NCI-H460 (cell line): ENCODE measurements around the gene SKA3. TPM values are rescaled to one million over a fixed set of nuclear protein-coding genes. Genes with fewer than 3 reads are reported as not detected.
A peak's percentile ranks its signal among the peaks of the same experiment; 100 is the strongest.
"Not testable (repeated sequence)": the region's sequence is repeated elsewhere in the genome, so short reads cannot be mapped to it uniquely, and the experiment has no call there.

ENCODE experiments used
- DNase-seq: peaks from one replicate; pipeline ENCODE4 v3.0.0-alpha.2; 2016; ENCODE audit warnings: low read depth; ENCODE audit errors: extremely low read depth
- polyA plus RNA-seq: library from polyadenylated mRNA; depleted of rRNA; stranded (reverse); fragments of >200 nt; gene quantifications from 2 replicates; pipeline ENCODE4 v1.2.3, GENCODE V29; 2014; cell fraction: nucleus; rRNA removed
- total RNA-seq: library from RNA; depleted of rRNA; stranded (reverse); fragments of >200 nt; shearing (Covaris generic); gene quantifications from 2 replicates; pipeline ENCODE4 v1.2.3, GENCODE V29; 2014; rRNA removed

The SKA3 gene
- total RNA-seq: 16.4 and 23.6 TPM in 2 replicates
- 22.4 and 26.9 TPM in 2 replicates for polyA plus RNA-seq

DNA sequence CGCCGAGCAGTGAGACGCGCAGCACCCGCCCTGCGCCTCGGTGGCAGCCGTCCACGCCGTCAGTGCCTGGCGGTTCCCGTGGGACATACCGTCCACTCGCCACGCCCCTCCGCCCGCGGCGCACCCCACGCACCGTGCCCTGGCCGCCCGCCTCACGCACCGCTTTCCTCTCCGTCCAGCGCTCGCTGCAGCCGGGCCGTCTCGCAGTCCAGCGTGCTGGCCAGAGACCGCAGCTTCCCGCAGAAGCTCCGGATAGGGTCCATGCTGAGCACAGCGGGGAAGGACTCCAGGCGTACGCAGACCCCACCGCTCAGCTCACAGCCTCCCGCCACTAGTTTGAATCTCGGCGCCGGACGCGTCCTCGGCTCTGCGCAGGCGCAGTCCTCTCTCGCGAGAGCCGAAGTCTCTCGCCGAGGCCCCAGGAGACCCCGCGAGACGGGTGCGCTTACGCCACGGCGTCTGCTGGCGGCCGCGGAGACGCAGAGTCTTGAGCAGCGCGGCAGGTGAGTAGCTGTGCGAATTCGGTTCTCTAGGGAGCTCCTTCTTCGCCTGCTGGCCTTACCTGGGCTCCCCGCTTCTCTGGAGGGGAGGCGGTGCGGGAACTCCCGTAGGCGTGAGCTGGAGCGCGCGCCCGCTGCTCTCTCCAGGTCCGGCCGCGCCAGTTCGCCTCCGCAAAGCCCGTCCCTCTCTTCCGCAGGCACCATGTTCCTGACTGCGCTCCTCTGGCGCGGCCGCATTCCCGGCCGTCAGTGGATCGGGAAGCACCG lies at the start of gene SKA3, which contains the start of gene MRPL57:
Gene SKA3, minus strand, starts transcription at position 338 of the 767 bp plus-strand sequence. Its CDS starts 75 bp downstream, at position 263.
Gene MRPL57, plus strand, starts transcription at position 444 of the 767 bp plus-strand sequence. Its CDS starts 259 bp downstream, at position 703.
- peak; percentile 89 for DNase-seq

- no peak for DNase-seq
Observed at GRCh38 chr13:21225082-21225481, 48.7 kb upstream of the SKA3 start.

DNA sequence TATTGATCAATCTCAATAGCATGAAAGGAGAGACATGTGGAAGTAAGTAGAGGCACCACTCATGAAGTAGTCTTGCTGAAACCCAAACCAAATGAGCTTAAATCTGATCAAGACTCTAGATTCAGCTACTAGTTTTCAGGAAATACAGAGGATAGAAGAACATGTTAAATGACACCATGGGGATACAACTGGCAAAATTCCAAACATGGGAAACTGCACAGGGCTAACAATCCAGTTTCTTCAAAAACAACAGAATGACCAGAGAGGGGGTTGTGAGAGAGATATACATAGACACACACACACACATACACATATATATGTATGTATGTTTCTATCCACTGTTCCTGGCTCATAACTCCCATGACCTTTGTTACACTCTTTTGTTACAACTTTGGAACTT lies 44.9 kb upstream of the SKA3 start:
- DNase-seq: no peak

DNA sequence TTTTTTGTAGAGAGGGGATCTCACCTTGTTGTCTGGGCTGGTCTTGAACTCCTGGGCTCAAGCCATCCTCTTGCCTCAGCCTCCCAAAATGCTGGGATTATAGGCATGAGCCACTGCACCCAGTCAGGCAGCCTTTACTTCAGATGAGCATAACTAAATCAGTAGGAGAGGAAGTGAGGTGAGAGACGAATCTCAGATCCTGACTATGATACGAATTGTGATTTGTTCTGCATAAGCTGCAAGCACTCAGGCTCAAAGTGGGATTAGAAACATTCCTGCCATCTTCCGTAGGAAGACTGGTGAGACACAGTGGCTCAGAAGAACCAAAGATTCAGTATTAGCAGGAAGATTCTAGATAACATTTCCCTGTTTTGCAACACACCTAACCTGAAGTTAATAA lies 43.4 kb upstream of the SKA3 start:
- DNase-seq: not testable (repeated sequence)

- DNase-seq: no peak
Observed at GRCh38 chr13:21219036-21219381, 42.7 kb upstream of the SKA3 start.

DNA sequence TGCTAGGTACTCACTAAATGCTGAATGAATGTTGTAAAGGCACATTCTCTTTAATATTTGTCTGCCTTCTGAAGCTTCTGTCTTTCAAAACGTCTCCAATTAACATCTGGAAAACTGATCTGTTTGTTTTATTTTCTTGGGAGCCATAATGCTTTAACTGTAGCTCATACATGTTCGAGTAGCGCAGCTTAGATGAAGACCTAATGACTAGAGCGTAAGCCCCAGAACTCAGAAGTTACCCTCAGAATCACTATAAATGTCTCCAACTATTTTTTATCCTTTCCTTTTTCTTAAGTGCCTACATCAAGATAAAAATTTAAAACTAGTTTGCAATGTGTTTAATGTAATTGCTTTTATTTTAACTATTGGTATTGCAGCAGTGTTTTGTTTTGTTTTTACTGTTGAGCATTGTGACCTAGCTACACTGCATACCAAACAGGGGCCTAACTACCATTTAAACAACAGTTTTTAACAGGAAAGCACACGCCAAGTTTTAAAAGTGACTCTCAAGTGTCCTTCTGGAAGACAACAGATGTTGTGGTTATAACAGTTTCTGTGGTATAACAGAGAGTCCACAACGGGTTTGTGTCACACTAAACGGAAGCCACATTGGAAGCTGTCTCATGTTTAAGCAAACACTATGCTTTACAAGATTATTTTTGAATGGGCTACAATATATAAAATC lies 42.1 kb upstream of the SKA3 start:
- DNase-seq: no peak

GRCh38 chr13:21216332-21216731 lies 40.0 kb upstream of the SKA3 start:
- DNase-seq: peak; percentile 1

DNA sequence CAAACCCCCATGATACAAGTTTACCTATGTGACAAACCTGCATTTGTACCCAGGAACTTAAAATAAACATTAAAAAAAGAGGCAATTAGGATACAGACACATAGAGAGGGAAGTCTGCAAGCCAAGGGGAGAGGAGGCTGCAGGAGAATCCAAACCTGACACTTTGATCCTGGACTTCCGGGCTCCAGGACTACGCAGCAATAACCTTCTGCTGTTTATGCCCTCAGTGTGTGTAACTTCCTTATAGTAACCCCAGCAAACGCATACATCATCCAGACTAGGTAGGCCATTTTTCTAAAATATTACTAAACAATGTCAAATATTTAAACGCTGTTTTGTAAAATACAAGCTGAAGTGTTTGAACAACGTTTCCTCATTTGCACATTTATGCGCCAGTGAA lies 39.1 kb upstream of the SKA3 start:
- DNase-seq: not testable (repeated sequence)

- no peak for DNase-seq
Observed at GRCh38 chr13:21212138-21212775, 35.9 kb upstream of the SKA3 start.

GRCh38 chr13:21208652-21209154 lies 32.4 kb upstream of the SKA3 start:
- no peak for DNase-seq

DNA sequence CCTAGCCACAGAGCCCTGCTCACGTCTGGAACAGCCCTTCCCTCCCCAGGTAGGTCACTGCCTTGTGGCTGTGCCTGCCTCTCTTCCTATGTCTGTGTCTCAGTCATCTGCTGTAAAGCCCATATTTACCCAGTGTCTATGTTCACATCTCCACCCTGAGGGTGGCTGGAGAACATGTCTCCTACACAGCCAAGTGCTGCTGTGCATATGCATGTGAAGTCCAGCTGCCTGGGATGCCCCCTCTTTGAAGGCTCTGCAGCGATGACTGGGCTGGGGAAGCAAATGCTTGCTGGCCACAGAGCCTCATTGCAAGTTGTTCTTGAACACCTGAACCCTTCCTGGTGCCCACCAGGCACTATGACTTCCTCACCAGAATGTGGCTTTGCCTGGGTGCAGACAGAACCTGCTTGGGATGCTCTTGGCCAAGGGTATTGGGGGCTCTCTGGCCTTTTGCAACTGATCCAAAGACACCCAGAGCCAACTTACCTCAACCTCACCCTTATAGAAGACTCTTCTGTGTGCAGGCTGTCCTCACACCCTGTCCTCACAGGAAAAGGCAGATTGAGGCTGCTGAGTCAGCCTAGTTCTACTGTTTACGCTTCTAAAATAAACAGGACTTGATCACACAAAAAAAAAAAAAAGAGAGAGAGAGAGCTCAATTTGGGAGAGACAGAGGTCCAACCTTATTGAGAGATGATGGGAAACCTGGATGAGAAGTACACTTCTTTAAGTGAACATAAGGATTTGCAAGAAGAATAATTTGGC lies 26.6 kb upstream of the SKA3 start:
- DNase-seq: no peak

GRCh38 chr13:21201456-21202190 lies 25.3 kb upstream of the SKA3 start:
- not testable (repeated sequence) for DNase-seq

- DNase-seq: not testable (repeated sequence)
Observed at GRCh38 chr13:21198391-21198790, 22.0 kb upstream of the SKA3 start.

- DNase-seq: not testable (repeated sequence)
Observed at GRCh38 chr13:21197606-21198225, 21.4 kb upstream of the SKA3 start.

- DNase-seq: not testable (repeated sequence)
Observed at GRCh38 chr13:21194756-21195155, 18.4 kb upstream of the SKA3 start.

GRCh38 chr13:21186410-21186809 lies 10.1 kb upstream of the SKA3 start:
- DNase-seq: not testable (repeated sequence)

DNA sequence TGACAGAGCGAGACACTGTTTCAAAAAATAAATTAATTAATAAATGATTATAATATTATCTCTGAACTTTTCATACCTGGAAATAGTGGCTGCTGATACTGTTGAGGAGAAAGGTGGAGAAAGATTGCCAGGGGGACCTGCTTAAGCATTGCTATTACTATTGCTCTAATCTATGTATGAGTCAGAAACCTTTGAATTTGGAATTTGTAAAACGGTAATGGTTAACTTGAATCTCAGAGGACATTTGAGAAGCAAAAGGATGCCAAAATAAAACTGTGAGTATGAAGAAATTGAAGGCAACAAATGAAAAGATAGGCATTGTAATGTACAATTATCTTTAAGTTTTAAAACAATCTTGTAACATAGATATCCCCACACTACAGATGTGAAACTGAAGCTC lies 5.3 kb upstream of the SKA3 start:
- DNase-seq: no peak

GRCh38 chr13:21176982-21177284 lies 581 bp upstream of the SKA3 start:
- DNase-seq: no peak

DNA sequence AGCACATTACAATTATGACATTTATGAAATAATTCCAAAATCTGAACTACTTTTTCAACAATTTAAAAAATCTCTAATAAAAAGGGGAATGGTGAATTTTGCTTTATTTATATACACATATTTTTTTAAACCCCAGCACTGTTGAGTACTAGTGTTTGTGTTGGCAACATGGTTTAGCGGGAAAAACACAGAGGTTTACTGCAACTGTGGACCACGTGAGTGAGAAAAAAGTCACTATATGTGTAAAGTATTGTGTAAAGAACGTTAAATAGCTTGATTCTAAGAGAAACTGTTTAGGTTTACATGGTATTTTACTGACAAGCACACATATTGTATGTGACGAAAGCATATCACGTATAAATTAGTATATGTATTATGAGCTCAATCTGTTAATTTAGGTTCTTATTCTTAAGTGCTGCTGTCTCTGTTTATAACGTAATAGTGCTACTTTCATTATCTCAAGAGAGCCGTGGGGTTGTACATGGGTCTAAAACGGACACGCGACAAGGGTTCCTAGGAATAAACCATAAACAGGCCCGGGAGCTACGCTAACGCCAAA lies 617 bp downstream of the SKA3 start:
- no peak for DNase-seq
